ENCODE data around the gene LPAR1. TPM values are rescaled to one million over a fixed set of nuclear protein-coding genes. Genes with fewer than 3 reads are reported as not detected.

The LPAR1 gene
- total and polyA plus RNA-seq, 9 of the 15 experiments (the other 6 are each of a cell fraction or from before 2014, with no cell fraction given): 0.13 TPM; not detected in 8

GRCh38 chr9:110968096-110968495, 70.2 kb downstream of the LPAR1 start:
- no peak for FAIRE-seq
- Histone ChIP-seq H3K36me3 (ENCODE audit: control insufficient read depth, insufficient read depth, low read length) (no peaks in the 10 kb centered on the region), H3K4me1 (replicated peaks in 1 of 2; ENCODE audit: control insufficient read depth in 2 of 2, insufficient read depth in 2 of 2, low read length in 2 of 2) (no peaks in the 10 kb centered on the region), H3K9ac (ENCODE audit: insufficient read depth in 1 of 2, low read depth in 2 of 2, low read length in 2 of 2) (no peak overlapping the region), H3K9me3 (replicated peaks; ENCODE audit: control insufficient read depth, insufficient read depth, low read depth, low read length) (no peaks in the 10 kb centered on the region), H3K27ac (ENCODE audit: extremely low read depth, low read depth, low read length) (no peak overlapping the region), H4K20me1 (replicated peaks; ENCODE audit: control insufficient read depth, insufficient read depth, low read length) (no peaks in the 10 kb centered on the region), H3K4me3 (no peak overlapping the region), H3K27me3 (ENCODE audit: control insufficient read depth in 2 of 2, insufficient read depth in 2 of 2, low read length in 2 of 2) (no peaks in the 10 kb centered on the region), H3K9me1 (ENCODE audit: control insufficient read depth, insufficient read depth, low read length) (no peaks in the 10 kb centered on the region), H2AFZ (ENCODE audit: low read depth, low read length) (no peak overlapping the region), H3K79me2 (ENCODE audit: control insufficient read depth, insufficient read depth, low read length) (no peaks in the 10 kb centered on the region), H3K4me2 (ENCODE audit: insufficient read depth, low read length) (no peak overlapping the region)
- ChIA-PET POLR2A (no interaction called here), CTCF (ENCODE audit: low intra/inter-chr PET ratio) (no interaction called here)
- TF ChIP-seq ELF1 (tag; IDR thresholded peaks at IDR 0.05) (no peak), ZNF239 (CRISPR knock-in tag; IDR thresholded peaks at IDR 0.05) (no peak), MAFK (IDR thresholded peaks at IDR 0.05; ENCODE audit: low read length) (no peak), NFRKB (IDR thresholded peaks at IDR 0.05; ENCODE audit: low read depth) (no peak), JUN (IDR thresholded peaks at IDR 0.05; ENCODE audit: borderline replicate concordance, low read depth, low read length) (no peak), JUN (CRISPR knock-in tag; IDR thresholded peaks at IDR 0.05; ENCODE audit: borderline replicate concordance) (no peak), EHMT2 (IDR thresholded peaks at IDR 0.05) (no peak), ATF3 (IDR thresholded peaks at IDR 0.05) (no peak), ATF3 (CRISPR knock-in tag; conservative IDR thresholded peaks at IDR 0.05) (no peak)
- intact Hi-C loops (cut with micrococcal nuclease): no loop called here
- no peak for DNase-seq (ENCODE audit: extremely low read depth in 1 of 4, low spot score in 3 of 4)
- BruUV-seq (replicated peaks): no TSS peak
- in situ Hi-C loops (cut with MboI): no loop called here
- no peak for ATAC-seq
- 0% methylated on average over 4 of the region's 4 CpGs for WGBS (ENCODE audit: insufficient coverage, low coverage, missing lambda C conversion rate)

All from K562 (cell line).